ENCODE results near the gene PPP6R2. TPM values are rescaled to one million over a fixed set of nuclear protein-coding genes. Genes with fewer than 3 reads are reported as not detected.

Gene PPP6R2
- polyA plus RNA-seq, 1 experiment, result 46.4 TPM

- CTCF ChIA-PET, result interaction anchor here (1.1 kb wide), 1 partner anchor 11 kb away, joined by 5 read pairs; no protein-coding TSS in a partner anchor
- no peak for DNase-seq (ENCODE audit: low read depth)
- Histone ChIP-seq H3K36me3 (ENCODE audit: control insufficient read depth, insufficient read depth, low read length) (peaks cover 8% of the 10 kb centered on the region; the same call in 1 of the 2 replicates), H3K27me3 (ENCODE audit: control insufficient read depth, insufficient read depth, low read length) (no peaks in the 10 kb centered on the region), H3K4me3 (ENCODE audit: low read depth, low read length) (no peak overlapping the region)
- no peak for TF ChIP-seq CTCF (IDR thresholded peaks at IDR 0.05; ENCODE audit: insufficient read depth, low read depth, low read length)
- POLR2A ChIA-PET, result no interaction called here
Measured at GRCh38 chr22:50487290-50488005, 144.3 kb downstream of the PPP6R2 start.

GRCh38 chr22:50488006-50488677 is 145.0 kb downstream of the PPP6R2 start:
- DNase-seq (ENCODE audit: low read depth), result no peak
- CTCF ChIA-PET, result no interaction called here
- no peak for TF ChIP-seq CTCF (IDR thresholded peaks at IDR 0.05; ENCODE audit: insufficient read depth, low read depth, low read length)
- POLR2A ChIA-PET, result no interaction called here
- H3K36me3 ChIP-seq (ENCODE audit: control insufficient read depth, insufficient read depth, low read length), result peaks cover 3% of the 10 kb centered on the region; the same call in 1 of the 2 replicates
- no peak overlapping the region for H3K4me3 ChIP-seq (ENCODE audit: low read depth, low read length)
- H3K27me3 ChIP-seq (ENCODE audit: control insufficient read depth, insufficient read depth, low read length), result no peaks in the 10 kb centered on the region

DNA sequence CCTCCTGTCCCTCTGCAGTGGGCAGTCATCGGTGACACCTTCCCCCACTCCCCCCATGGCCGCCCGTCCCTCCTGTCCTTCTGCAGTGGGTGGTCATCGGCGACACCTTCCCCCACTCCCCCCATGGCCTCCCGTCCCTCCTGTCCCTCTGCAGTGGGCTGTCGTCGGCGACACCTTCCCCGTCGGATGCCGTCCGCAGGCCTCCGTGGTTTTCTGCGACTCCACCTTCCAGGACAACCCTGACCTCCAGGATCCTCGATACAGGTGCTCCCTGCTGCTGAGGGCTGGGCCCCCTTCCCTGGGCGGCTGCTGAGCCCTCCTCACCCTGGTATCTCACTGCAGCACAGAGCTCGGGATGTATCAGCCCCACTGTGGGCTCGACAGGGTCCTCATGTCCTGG is 145.8 kb downstream of the PPP6R2 start:
- ChIA-PET POLR2A (no interaction called here), CTCF (no interaction called here)
- no peak for DNase-seq (ENCODE audit: low read depth)
- H3K27me3 ChIP-seq (ENCODE audit: control insufficient read depth, insufficient read depth, low read length), result no peaks in the 10 kb centered on the region
- no peak overlapping the region for H3K4me3 ChIP-seq (ENCODE audit: low read depth, low read length)
- TF ChIP-seq CTCF (IDR thresholded peaks at IDR 0.05; ENCODE audit: insufficient read depth, low read depth, low read length), result no peak
- H3K36me3 ChIP-seq (ENCODE audit: control insufficient read depth, insufficient read depth, low read length), result no peaks in the 10 kb centered on the region; the same call in 1 of the 2 replicates

DNA sequence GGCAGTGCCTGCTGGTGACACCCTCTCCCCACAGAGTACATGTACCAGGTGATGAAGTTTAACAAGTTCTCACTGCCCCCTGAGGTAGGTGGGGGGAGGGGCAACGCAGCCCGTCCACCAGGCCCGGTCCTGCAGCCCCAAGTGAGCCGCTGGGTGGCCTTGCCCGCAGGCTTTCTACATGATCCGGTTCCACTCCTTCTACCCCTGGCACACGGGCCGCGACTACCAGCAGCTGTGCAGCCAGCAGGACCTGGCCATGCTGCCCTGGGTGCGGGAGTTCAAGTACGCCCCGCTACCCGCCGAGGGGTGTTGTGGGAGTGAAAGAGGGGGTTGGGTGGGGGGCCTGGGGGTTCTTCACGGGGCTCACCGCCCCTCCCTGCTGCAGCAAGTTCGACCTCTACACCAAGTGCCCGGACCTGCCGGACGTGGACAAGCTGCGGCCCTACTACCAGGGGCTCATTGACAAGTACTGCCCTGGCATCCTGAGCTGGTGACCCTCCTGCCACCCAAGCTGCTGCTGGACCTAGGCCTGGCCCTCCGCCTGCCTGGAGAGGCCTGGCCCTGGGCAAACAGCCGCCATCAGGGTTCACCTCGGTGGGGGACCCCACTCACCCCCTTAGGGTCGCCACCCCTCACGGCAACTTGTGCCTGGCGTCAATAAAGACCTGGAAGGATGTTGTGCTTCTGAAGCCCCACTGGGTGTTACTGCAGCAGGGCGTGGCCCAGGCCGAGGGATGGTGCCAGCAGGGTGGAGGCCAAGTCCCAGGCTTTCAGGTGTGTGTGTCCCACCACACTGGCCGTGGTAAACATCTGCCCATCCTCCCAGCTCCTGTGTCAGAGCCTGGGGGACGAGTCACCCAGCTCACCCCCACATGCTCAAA is 146.5 kb downstream of the PPP6R2 start:
- ChIA-PET POLR2A (no interaction called here), CTCF (interaction anchor here (1.3 kb wide), 1 partner anchor 9 kb away, joined by 4 read pairs; no protein-coding TSS in a partner anchor)
- no peak for DNase-seq (ENCODE audit: low read depth)
- H3K36me3 ChIP-seq (ENCODE audit: control insufficient read depth, insufficient read depth, low read length), result no peaks in the 10 kb centered on the region
- H3K27me3 ChIP-seq (ENCODE audit: control insufficient read depth, insufficient read depth, low read length), result no peaks in the 10 kb centered on the region
- no peak overlapping the region for H3K4me3 ChIP-seq (ENCODE audit: low read depth, low read length)
- TF ChIP-seq CTCF (IDR thresholded peaks at IDR 0.05; ENCODE audit: insufficient read depth, low read depth, low read length), result no peak

Measured in BJ (cell line).